NB4 (cell line): Measurements from ENCODE around the gene UBN1.
"Not testable (repeated sequence)": the region's sequence is repeated elsewhere in the genome, so short reads cannot be mapped to it uniquely, and the experiment has no call there.

ENCODE experiments used
- DNase-seq: peaks from one replicate; pipeline ENCODE4 v3.0.0; 2010; ENCODE audit warnings: low read depth
- H3K4me3 ChIP-seq: one replicate; pipeline ENCODE4 v1.5.1; 2011; ENCODE audit warnings: mild to moderate bottlenecking, low read depth, low read length, moderate library complexity
- MAX ChIP-seq: IDR thresholded peaks from 2 replicates; pipeline ENCODE4 v1.6.1; 2011; ENCODE audit warnings: low read depth, low read length
- MYC ChIP-seq: IDR thresholded peaks from 2 replicates; pipeline ENCODE4 v1.6.1; 2011; ENCODE audit warnings: low read depth, low read length
- POLR2A ChIP-seq: IDR thresholded peaks from 2 replicates; pipeline ENCODE4 v1.6.1; 2011; ENCODE audit warnings: mild to moderate bottlenecking; ENCODE audit not compliant: insufficient read length; ENCODE audit errors: extremely low read depth
- TF ChIP-seq, protein P1 (sequence below): IDR thresholded peaks from one replicate; pipeline ENCODE4 v1.5.1; 2012; ENCODE audit warnings: low read depth, low read length

The UBN1 gene

GRCh38 chr16:4924593-4925292 lies 77.5 kb downstream of the UBN1 start:
- no peak for TF ChIP-seq MAX
- TF ChIP-seq, protein P1, sequence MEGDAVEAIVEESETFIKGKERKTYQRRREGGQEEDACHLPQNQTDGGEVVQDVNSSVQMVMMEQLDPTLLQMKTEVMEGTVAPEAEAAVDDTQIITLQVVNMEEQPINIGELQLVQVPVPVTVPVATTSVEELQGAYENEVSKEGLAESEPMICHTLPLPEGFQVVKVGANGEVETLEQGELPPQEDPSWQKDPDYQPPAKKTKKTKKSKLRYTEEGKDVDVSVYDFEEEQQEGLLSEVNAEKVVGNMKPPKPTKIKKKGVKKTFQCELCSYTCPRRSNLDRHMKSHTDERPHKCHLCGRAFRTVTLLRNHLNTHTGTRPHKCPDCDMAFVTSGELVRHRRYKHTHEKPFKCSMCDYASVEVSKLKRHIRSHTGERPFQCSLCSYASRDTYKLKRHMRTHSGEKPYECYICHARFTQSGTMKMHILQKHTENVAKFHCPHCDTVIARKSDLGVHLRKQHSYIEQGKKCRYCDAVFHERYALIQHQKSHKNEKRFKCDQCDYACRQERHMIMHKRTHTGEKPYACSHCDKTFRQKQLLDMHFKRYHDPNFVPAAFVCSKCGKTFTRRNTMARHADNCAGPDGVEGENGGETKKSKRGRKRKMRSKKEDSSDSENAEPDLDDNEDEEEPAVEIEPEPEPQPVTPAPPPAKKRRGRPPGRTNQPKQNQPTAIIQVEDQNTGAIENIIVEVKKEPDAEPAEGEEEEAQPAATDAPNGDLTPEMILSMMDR = no peak
- TF ChIP-seq MYC = no peak
- no peak for TF ChIP-seq POLR2A
- H3K4me3 ChIP-seq = no peak overlapping the region
- DNase-seq = no peak

DNA sequence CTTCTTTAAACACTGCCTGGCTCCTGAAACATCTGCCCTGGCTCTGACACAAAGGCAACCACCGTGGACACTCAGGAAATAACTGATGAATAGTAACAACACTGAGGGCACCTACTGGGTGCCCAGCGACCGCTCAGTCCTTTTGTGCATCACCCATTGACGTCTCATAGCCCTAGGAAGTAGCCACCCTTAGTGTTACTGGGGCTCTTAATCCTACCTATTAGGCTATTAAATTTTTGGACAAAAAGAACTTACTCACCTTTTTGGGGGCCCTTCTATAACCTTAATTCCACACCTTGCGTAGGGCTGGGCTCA lies 78.0 kb downstream of the UBN1 start:
- no peak for DNase-seq
- H3K4me3 ChIP-seq = no peak overlapping the region
- TF ChIP-seq MAX (no peak), MYC (no peak), POLR2A (no peak)
- TF ChIP-seq, protein P1 = no peak

DNA sequence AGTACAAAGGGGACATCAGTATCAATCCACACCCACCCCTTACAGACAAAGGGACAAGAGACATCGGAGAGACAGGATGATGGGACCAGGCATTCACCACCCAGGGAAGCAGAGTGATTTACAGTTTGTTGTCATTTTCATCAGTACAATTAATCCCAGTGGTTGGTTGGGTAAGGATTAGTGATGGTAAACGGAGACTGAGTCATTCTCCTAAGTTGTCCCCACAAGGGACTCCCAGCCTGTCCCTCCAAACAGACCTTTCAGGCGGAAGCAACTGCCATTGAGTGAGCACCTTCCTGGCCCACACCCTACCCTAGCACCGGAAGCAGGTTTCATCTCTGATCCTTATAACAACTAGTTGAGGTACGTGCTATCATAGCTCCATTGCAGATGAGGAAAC lies 78.5 kb downstream of the UBN1 start:
- no peak for DNase-seq
- TF ChIP-seq POLR2A (no peak), MAX (no peak), MYC (no peak)
- TF ChIP-seq, protein P1 = no peak
- no peak overlapping the region for H3K4me3 ChIP-seq

DNA sequence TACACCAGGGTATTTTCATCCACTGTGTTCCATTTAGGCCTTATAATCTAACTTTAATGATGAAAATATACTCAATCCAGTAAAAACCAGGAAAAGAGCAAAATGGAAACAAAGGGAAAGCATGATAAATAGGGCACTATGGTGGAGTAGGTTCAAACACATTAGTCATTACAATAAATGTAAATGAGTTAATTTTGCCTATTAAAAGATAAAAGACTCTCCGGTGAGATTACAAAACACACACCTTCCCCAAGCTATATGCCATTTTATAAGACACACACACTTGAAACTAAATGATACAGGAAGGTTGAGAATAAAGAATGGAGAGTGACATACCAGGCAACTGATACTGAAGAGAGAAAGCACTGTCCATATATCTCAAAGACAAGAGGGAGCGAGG lies 79.6 kb downstream of the UBN1 start:
- no peak overlapping the region for H3K4me3 ChIP-seq
- TF ChIP-seq MYC (no peak), MAX (no peak), POLR2A (no peak)
- TF ChIP-seq, protein P1 = no peak
- no peak for DNase-seq

DNA sequence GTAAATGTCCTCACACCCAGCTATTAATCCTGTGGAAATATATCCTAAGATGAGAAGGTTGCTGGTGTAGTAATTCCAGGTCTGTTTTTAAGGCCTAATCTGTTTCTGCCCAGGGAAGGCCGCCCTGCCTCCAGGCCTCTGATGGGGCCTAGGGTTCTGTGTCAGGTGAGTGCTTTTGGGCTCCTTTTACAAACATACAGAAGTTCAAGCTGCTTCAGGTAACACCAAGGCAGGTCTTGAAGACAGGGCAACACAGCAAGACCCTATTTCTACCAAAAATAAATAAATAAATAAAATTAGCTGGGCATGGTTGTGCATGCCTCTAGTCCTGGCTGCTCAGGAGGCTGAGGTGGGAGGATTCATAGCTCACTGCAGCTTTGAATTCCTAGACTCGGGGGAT lies 80.4 kb downstream of the UBN1 start:
- no peak overlapping the region for H3K4me3 ChIP-seq
- no peak for TF ChIP-seq MYC

GRCh38 chr16:4928227-4928626 lies 80.9 kb downstream of the UBN1 start:
- no peak overlapping the region for H3K4me3 ChIP-seq
- DNase-seq = no peak
- TF ChIP-seq, protein P1 = no peak
- TF ChIP-seq POLR2A = no peak
- TF ChIP-seq MYC = no peak
- no peak for TF ChIP-seq MAX

More for the DNA sequence above, 80.4 kb downstream of the UBN1 start:
- no peak for DNase-seq

DNA sequence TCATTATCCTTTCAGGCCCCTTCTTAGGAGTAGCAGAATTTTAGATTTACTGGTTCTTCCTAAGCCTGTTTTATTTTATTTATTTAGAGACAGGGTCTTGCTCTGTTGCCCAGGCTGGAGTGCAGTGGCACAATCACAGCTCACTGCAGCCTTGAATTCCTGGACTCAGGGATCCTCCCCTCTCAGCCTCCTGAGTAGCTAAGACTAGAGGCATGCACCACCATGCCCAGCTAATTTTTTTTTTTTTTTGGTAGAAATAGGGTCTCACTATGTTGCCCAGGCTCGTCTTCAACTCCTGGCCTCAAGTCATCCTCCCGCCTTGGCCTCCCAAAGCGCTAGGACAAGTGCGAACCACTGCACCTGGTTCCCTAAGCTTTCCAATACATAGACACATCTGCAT lies 82.3 kb downstream of the UBN1 start:
- not testable (repeated sequence) for H3K4me3 ChIP-seq, DNase-seq
